BLaER1 treated with 17β-estradiol and CSF1 and Interleukin-3, amounts not matched to agents 10 nM and 100 nM (cell line): Measurements from ENCODE around the gene PANK4.
A peak's percentile ranks its signal among the peaks of the same experiment; 100 is the strongest.

Experiments
- H3K27ac ChIP-seq, 11 experiments: shearing (Covaris generic); formaldehyde crosslinking; 2 replicates each; pipeline ENCODE4 v1.8.1; 2022
- H3K27me3 ChIP-seq, 11 experiments: shearing (Covaris generic); formaldehyde crosslinking; 2 replicates each; pipeline ENCODE4 v1.8.1; 2022
- H3K36me3 ChIP-seq, 11 experiments: shearing (Covaris generic); formaldehyde crosslinking; 2 replicates each; pipeline ENCODE4 v1.8.1; 2022
- H3K4me1 ChIP-seq, 10 experiments: shearing (Covaris generic); formaldehyde crosslinking; 2 replicates each; pipeline ENCODE4 v1.8.1; 2022
- H3K4me2 ChIP-seq, 11 experiments: shearing (Covaris generic); formaldehyde crosslinking; 2 replicates each; pipeline ENCODE4 v1.8.1; 2022
- H3K4me3 ChIP-seq, 10 experiments: shearing (Covaris generic); formaldehyde crosslinking; 2 replicates each; pipeline ENCODE4 v1.8.1; 2022
- H3K9ac ChIP-seq, 11 experiments: shearing (Covaris generic); formaldehyde crosslinking; 2 replicates each; pipeline ENCODE4 v1.8.1; 2022
- H3K9me3 ChIP-seq, 11 experiments: shearing (Covaris generic); formaldehyde crosslinking; replicated peaks in 1 of 11; 2 replicates each; pipeline ENCODE4 v1.8.1; 2022
- H4K20me1 ChIP-seq, 11 experiments: shearing (Covaris generic); formaldehyde crosslinking; 2 replicates each; pipeline ENCODE4 v1.8.1; 2022
- Cebpa-rat ChIP-seq, 11 experiments: shearing (Covaris generic); IDR thresholded peaks; 2 replicates each; pipeline ENCODE4 v1.8.1; 2022

PANK4 gene

GRCh38 chr1:2481885-2482284 lies 44.5 kb downstream of the PANK4 start:
- Histone ChIP-seq H3K27me3 (no peaks in the 10 kb centered on the region), H3K4me2 (peak overlapping the region; percentile 52 to 99 (median 73)), H3K4me1 (peaks cover 28 to 68% (median 65%) of the 10 kb centered on the region in 10 experiments), H3K27ac (no peak overlapping the region), H4K20me1 (peaks cover 0 to 76% (median 23%) of the 10 kb centered on the region in 11 experiments; a peak in 14 of 22 replicates), H3K9me3 (no peaks in the 10 kb centered on the region), H3K4me3 (no peak overlapping the region), H3K36me3 (no peaks in the 10 kb centered on the region), H3K9ac (peak overlapping the region in 3 of 11 experiments; percentile 16 to 30 (median 27); a peak in 3 of 22 replicates)
- no peak for TF ChIP-seq Cebpa-rat (IDR thresholded peaks at IDR 0.05)

GRCh38 chr1:2480986-2481364 lies 45.4 kb downstream of the PANK4 start:
- Histone ChIP-seq H3K4me3 (no peak overlapping the region), H3K27ac (no peak overlapping the region), H3K9me3 (no peaks in the 10 kb centered on the region), H3K4me2 (peak overlapping the region; percentile 52 to 99 (median 73); a peak in 21 of 22 replicates), H3K4me1 (peaks cover 28 to 77% (median 73%) of the 10 kb centered on the region in 10 experiments), H3K9ac (peak overlapping the region in 3 of 11 experiments; percentile 16 to 30 (median 27); a peak in 3 of 22 replicates), H3K27me3 (no peaks in the 10 kb centered on the region), H4K20me1 (peaks cover 0 to 81% (median 23%) of the 10 kb centered on the region in 11 experiments; a peak in 14 of 22 replicates), H3K36me3 (no peaks in the 10 kb centered on the region)
- TF ChIP-seq Cebpa-rat (IDR thresholded peaks at IDR 0.05), result no peak

DNA sequence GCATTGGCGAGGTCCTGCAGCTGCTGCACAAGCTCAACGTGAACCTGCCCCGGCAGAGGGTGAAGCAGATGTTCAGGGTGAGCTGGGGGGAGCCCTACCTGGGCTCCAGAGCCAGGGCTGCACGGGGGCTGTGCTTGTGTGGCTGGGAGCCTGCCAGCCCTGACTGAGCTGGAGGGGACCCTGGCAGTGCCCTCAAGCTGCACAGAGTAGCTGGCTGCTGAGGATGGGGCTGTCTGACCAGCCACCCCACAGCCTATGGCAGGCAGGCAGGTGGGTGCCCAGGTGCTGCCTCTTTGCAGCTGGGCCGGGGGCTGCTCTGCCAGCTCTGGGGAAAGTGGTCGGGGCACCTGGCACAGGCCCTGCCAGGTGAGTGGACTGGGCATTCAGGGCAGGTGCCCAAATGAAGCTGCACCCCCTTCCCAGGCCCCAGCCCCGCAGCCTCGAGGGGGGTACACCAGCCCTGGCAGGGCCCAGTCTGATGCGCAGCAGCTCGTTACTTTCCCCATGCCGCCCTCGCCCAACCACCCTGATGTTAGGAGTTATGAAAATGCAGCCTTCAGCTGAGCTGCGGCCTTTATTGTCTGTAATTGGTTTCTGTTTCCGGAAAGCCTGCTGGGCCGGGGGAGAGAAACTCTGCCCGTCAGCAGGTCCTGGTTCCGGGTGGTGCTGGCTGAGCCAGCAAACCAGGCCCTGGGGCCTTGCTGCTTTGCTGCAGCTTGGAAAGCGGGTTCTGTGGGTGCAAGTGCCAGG lies 46.0 kb downstream of the PANK4 start:
- no peak for TF ChIP-seq Cebpa-rat (IDR thresholded peaks at IDR 0.05)
- Histone ChIP-seq H3K4me3 (no peak overlapping the region), H3K4me2 (peak overlapping the region; percentile 52 to 99 (median 73); a peak in 20 of 22 replicates), H3K27ac (no peak overlapping the region), H4K20me1 (peaks cover 0 to 81% (median 23%) of the 10 kb centered on the region in 11 experiments; a peak in 14 of 22 replicates), H3K27me3 (no peaks in the 10 kb centered on the region), H3K9ac (peak overlapping the region in 2 of 11 experiments; percentile 27 to 37; a peak in 1 of 22 replicates), H3K9me3 (no peaks in the 10 kb centered on the region), H3K36me3 (no peaks in the 10 kb centered on the region), H3K4me1 (peaks cover 28 to 83% (median 79%) of the 10 kb centered on the region in 10 experiments)

GRCh38 chr1:2479618-2480017 lies 46.8 kb downstream of the PANK4 start:
- peak overlapping the region in 10 of 11 experiments; percentile 58 to 99 (median 74); a peak in 16 of 22 replicates for H3K4me2 ChIP-seq
- no peak overlapping the region for H3K9ac ChIP-seq
- no peaks in the 10 kb centered on the region for H3K27me3 ChIP-seq
- H4K20me1 ChIP-seq, result peaks cover 0 to 89% (median 23%) of the 10 kb centered on the region in 11 experiments; a peak in 14 of 22 replicates
- no peak for TF ChIP-seq Cebpa-rat (IDR thresholded peaks at IDR 0.05)
- no peaks in the 10 kb centered on the region for H3K9me3 ChIP-seq
- no peak overlapping the region for H3K4me3 ChIP-seq
- H3K36me3 ChIP-seq, result no peaks in the 10 kb centered on the region
- peaks cover 33 to 90% (median 87%) of the 10 kb centered on the region in 10 experiments for H3K4me1 ChIP-seq
- no peak overlapping the region for H3K27ac ChIP-seq

GRCh38 chr1:2479186-2479585 lies 47.2 kb downstream of the PANK4 start:
- peaks cover 0 to 92% (median 23%) of the 10 kb centered on the region in 11 experiments; a peak in 14 of 22 replicates for H4K20me1 ChIP-seq
- no peak for TF ChIP-seq Cebpa-rat (IDR thresholded peaks at IDR 0.05)
- no peak overlapping the region for H3K4me3 ChIP-seq
- peaks cover 33 to 95% (median 91%) of the 10 kb centered on the region in 10 experiments for H3K4me1 ChIP-seq
- no peak overlapping the region for H3K27ac ChIP-seq
- H3K36me3 ChIP-seq, result no peaks in the 10 kb centered on the region
- peak overlapping the region in 8 of 11 experiments; percentile 70 to 99 (median 80); a peak in 13 of 22 replicates for H3K4me2 ChIP-seq
- no peaks in the 10 kb centered on the region for H3K9me3 ChIP-seq
- H3K9ac ChIP-seq, result no peak overlapping the region
- H3K27me3 ChIP-seq, result peaks cover 0 to under 1% (median 0%) of the 10 kb centered on the region in 11 experiments; a peak in 1 of 22 replicates

DNA sequence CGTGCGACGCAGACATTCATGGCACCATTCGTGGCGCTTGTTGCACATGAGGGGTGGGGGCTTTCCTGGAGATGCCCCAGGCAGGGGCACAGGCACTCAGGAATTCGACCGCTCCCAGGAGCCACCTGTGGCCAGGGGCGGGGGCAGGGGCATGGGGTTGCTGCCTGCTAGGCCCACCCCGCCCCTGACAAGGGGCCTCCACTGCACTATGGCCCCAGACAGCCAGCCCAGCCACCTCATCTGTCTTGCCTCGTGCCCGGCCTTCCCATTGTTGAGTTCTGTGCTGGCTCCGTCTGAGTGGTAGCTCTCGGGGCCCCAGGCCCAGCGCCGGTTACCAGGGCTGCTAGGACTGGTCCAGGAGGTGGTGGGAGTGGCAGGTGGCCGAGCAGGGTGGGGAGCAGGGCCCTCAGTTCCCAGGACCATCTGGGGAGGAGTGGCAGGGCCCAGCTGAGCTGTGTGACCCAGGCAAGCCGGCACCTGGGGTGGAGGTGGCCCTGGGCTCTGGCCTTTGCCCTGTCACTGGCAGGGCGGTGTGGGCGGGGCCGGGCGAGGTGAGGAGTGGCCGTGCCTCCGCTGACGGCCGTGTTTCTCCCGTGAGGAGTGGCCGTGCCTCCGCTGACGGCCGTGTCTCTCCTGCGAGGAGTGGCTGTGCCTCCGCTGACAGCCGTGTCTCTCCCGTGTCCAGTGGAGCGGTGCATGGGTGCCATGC lies 48.5 kb downstream of the PANK4 start:
- H3K27me3 ChIP-seq, result peaks cover 0 to 13% (median 0%) of the 10 kb centered on the region in 11 experiments; a peak in 5 of 22 replicates
- H4K20me1 ChIP-seq, result peaks cover 0 to 99% (median 27%) of the 10 kb centered on the region in 11 experiments; a peak in 14 of 22 replicates
- peak overlapping the region in 7 of 11 experiments; percentile 15 to 99 (median 95); a peak in 12 of 22 replicates for H3K4me2 ChIP-seq
- no peak for TF ChIP-seq Cebpa-rat (IDR thresholded peaks at IDR 0.05)
- H3K36me3 ChIP-seq, result no peaks in the 10 kb centered on the region
- no peak overlapping the region for H3K4me3 ChIP-seq
- peaks cover 36 to 100% (median 97%) of the 10 kb centered on the region in 10 experiments for H3K4me1 ChIP-seq
- no peak overlapping the region for H3K27ac ChIP-seq
- H3K9ac ChIP-seq, result no peak overlapping the region
- no peaks in the 10 kb centered on the region for H3K9me3 ChIP-seq

DNA sequence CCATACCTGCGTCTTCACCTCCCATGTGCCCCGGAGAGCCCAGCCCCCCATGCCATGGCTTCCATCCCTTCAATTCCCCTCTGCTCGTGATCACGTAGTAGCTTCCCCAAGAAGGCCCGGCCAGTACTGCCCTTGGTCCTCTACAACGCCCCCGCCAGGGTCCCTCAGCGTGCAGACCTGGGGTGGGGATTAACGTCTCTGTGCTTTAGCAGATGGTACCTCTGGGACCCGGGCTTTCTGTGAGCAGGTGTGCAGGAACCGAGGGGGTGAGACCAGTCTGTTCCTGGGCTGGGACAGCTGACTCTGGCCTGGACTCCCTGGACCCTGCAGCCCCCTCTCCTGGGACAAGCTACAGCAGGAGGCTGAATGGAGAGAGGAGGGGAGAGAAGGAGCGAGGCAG lies 49.1 kb downstream of the PANK4 start:
- Histone ChIP-seq H3K4me2 (peak overlapping the region in 8 of 11 experiments; percentile 15 to 99 (median 90); a peak in 13 of 22 replicates), H3K36me3 (no peaks in the 10 kb centered on the region), H3K4me1 (peaks cover 36 to 100% (median 97%) of the 10 kb centered on the region in 10 experiments), H3K9ac (peak overlapping the region in 1 of 11 experiments; percentile 10; a peak in 1 of 22 replicates), H4K20me1 (peaks cover 0 to 99% (median 29%) of the 10 kb centered on the region in 11 experiments; a peak in 12 of 22 replicates), H3K27ac (no peak overlapping the region), H3K27me3 (peaks cover 0 to 20% (median 0%) of the 10 kb centered on the region in 11 experiments; a peak in 6 of 22 replicates), H3K4me3 (no peak overlapping the region), H3K9me3 (no peaks in the 10 kb centered on the region)
- no peak for TF ChIP-seq Cebpa-rat (IDR thresholded peaks at IDR 0.05)

DNA sequence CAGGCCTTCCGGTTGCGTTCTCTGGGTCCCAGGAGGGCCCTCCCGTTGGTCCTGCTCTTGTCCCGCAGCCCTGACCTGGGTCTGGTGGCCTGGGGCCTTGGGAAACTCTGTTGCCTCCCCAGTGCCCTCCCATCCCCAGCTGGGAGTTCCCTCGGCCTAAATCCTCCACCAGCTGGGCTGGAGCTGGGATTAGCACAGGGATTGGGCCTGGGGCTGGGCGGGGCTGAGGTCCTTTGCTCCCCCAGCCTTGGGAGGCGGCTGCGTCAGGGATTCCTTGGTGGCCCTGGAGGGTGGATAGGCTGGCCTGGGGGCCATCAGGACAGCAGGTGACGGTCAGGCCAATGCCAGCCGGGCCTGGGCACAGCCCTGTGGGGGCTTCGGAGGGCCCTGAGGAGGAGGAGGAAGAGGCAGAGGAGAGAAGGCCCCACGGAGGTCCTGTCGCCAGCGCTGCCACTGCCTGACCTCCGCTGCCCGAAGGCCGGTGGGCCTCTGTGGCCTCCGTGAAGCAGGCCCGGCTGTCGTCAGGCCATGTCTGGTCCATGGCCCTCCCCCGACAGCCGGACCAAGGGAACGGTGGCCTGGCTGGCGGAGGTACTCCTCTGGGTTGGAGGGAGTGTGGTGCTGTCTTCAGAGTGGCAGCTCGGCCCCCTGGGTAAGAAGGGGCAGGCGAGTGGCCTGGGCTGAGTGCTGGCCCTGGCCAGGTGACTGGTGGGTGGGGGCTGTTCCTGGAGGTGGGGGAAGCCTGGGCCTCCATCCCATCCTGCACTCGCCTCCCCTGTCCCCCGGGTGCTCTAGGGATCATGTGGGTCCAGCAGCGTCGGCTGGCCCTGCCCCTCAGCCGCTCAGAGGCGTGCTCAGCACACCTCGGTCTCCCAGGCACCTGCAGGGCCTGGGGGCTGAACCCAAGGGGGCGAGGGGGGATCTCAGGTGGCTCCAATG lies 50.1 kb downstream of the PANK4 start, which contains the start of gene PLCH2:
Gene PLCH2 (plus strand): TSS at position 229 of the 939 bp plus-strand sequence. CDS start 300 bp downstream, at position 529.
- no peak for TF ChIP-seq Cebpa-rat (IDR thresholded peaks at IDR 0.05)
- Histone ChIP-seq H3K4me2 (peak within 1 kb of the TSS in 10 of 11 experiments; percentile 5 to 99 (median 96); a peak in 17 of 22 replicates), H4K20me1 (peaks cover 0 to 99% (median 25%) of the 10 kb centered on the region in 11 experiments; a peak in 13 of 22 replicates), H3K9ac (peak within 1 kb of the TSS in 1 of 11 experiments; percentile 5; a peak in 2 of 22 replicates), H3K9me3 (no peaks in the 10 kb centered on the region), H3K36me3 (no peaks in the 10 kb centered on the region), H3K27me3 (peaks cover 0 to 29% (median 0%) of the 10 kb centered on the region in 11 experiments; a peak in 6 of 22 replicates), H3K4me3 (no peak within 1 kb of the TSS), H3K4me1 (peaks cover 35 to 100% (median 97%) of the 10 kb centered on the region in 10 experiments), H3K27ac (no peak within 1 kb of the TSS)
